ENCODE measurements around the gene PLPP3.

DNA sequence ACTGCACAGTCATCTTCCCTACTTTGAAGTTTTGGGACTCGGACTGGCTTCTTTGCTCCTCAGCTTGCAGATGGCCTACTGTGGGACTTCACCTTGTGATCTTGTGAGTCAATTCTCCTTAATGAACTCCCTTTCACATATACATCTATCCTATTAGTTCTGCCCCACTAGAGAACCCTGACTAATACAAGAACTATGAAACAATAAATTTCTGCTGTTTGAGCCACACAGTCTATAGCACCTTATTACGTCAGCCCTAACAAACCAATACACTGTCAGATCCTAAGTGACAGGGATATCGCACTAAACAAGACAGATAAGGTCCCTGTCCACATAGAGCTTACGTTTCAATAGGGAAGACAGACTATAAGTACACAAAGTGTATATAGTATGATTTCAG is 120.1 kb downstream of the PLPP3 start:
- TF ChIP-seq POLR2A (IDR thresholded peaks at IDR 0.05): no peak
- TF ChIP-seq, protein P1, sequence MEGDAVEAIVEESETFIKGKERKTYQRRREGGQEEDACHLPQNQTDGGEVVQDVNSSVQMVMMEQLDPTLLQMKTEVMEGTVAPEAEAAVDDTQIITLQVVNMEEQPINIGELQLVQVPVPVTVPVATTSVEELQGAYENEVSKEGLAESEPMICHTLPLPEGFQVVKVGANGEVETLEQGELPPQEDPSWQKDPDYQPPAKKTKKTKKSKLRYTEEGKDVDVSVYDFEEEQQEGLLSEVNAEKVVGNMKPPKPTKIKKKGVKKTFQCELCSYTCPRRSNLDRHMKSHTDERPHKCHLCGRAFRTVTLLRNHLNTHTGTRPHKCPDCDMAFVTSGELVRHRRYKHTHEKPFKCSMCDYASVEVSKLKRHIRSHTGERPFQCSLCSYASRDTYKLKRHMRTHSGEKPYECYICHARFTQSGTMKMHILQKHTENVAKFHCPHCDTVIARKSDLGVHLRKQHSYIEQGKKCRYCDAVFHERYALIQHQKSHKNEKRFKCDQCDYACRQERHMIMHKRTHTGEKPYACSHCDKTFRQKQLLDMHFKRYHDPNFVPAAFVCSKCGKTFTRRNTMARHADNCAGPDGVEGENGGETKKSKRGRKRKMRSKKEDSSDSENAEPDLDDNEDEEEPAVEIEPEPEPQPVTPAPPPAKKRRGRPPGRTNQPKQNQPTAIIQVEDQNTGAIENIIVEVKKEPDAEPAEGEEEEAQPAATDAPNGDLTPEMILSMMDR (IDR thresholded peaks at IDR 0.05): no peak

Data from right lobe of liver (tissue), 4 donors.